MM.1S (cell line): ENCODE data around the gene PTPRC.

Source experiments
- DNase-seq: peaks from one replicate; pipeline ENCODE4 v3.0.0-alpha.2; 2015
- H2AFZ ChIP-seq: fragments of 300-600 bp; sonication (generic); 2 replicates; pipeline ENCODE4 v1.6.0; 2016; ENCODE audit warnings: antibody characterized with exemption, low read length
- H3F3A ChIP-seq: fragments of 300-600 bp; sonication (generic); 2 replicates; pipeline ENCODE4 v1.6.1; 2016; ENCODE audit warnings: mild to moderate bottlenecking, antibody characterized with exemption, low read length, moderate library complexity, mixed read lengths; ENCODE audit not compliant: insufficient read depth
- H3K27ac ChIP-seq: fragments of 300-600 bp; sonication (generic); 2 replicates; pipeline ENCODE4 v1.5.1; 2016; ENCODE audit warnings: mild to moderate bottlenecking, low read length
- H3K27me3 ChIP-seq: fragments of 300-600 bp; sonication (generic); replicated peaks from 2 replicates; pipeline ENCODE4 v1.6.0; 2016; ENCODE audit warnings: low read length; ENCODE audit not compliant: insufficient read depth
- H3K36me3 ChIP-seq: fragments of 300-600 bp; sonication (generic); replicated peaks from 2 replicates; pipeline ENCODE4 v1.6.1; 2016; ENCODE audit warnings: mild to moderate bottlenecking, low read length, mixed read lengths; ENCODE audit not compliant: insufficient read depth
- H3K4me1 ChIP-seq: fragments of 300-600 bp; sonication (generic); 2 replicates; pipeline ENCODE4 v1.6.1; 2016; ENCODE audit warnings: low read length, mixed read lengths
- H3K4me2 ChIP-seq: fragments of 300-600 bp; sonication (generic); 2 replicates; pipeline ENCODE4 v1.6.0; 2016; ENCODE audit warnings: low read depth, low read length
- H3K4me3 ChIP-seq: fragments of 300-600 bp; sonication (generic); 2 replicates; pipeline ENCODE4 v1.5.1; 2016; ENCODE audit warnings: low read length, mixed read lengths
- H3K79me2 ChIP-seq: fragments of 300-600 bp; sonication (generic); 2 replicates; pipeline ENCODE4 v1.6.1; 2016; ENCODE audit warnings: mixed run types, low read length, mixed read lengths
- H3K9ac ChIP-seq: fragments of 300-600 bp; sonication (generic); 2 replicates; pipeline ENCODE4 v1.6.1; 2016; ENCODE audit warnings: low read length, mixed read lengths
- H3K9me2 ChIP-seq: fragments of 300-600 bp; sonication (generic); replicated peaks from 2 replicates; pipeline ENCODE4 v1.6.1; 2016; ENCODE audit warnings: mild to moderate bottlenecking, low read length, mixed read lengths; ENCODE audit not compliant: insufficient read depth
- H3K9me3 ChIP-seq: fragments of 300-600 bp; sonication (generic); replicated peaks from 2 replicates; pipeline ENCODE4 v1.6.1; 2016; ENCODE audit warnings: mild to moderate bottlenecking, low read length, mixed read lengths; ENCODE audit not compliant: insufficient read depth
- H4K20me1 ChIP-seq: fragments of 300-600 bp; sonication (generic); 2 replicates; pipeline ENCODE4 v1.6.1; 2016; ENCODE audit warnings: mild to moderate bottlenecking, low read length, moderate library complexity, mixed read lengths; ENCODE audit not compliant: insufficient read depth
- CTCF ChIP-seq: fragments of 300-600 bp; sonication (generic); IDR thresholded peaks from 2 replicates; pipeline ENCODE4 v1.5.1; 2016; ENCODE audit warnings: antibody characterized with exemption, low read length, mixed read lengths
- EZH2 ChIP-seq: fragments of 300-600 bp; sonication (generic); optimal IDR thresholded peaks from 2 replicates; pipeline ENCODE3; 2017; ENCODE audit warnings: low read depth, mild to moderate bottlenecking, antibody characterized with exemption, low read length, mixed read lengths
- EZH2phosphoT487 ChIP-seq: fragments of 300-600 bp; sonication (generic); IDR thresholded peaks from 2 replicates; pipeline ENCODE4 v1.6.1; 2018; ENCODE audit warnings: antibody characterized with exemption, low read length

PTPRC gene

DNA sequence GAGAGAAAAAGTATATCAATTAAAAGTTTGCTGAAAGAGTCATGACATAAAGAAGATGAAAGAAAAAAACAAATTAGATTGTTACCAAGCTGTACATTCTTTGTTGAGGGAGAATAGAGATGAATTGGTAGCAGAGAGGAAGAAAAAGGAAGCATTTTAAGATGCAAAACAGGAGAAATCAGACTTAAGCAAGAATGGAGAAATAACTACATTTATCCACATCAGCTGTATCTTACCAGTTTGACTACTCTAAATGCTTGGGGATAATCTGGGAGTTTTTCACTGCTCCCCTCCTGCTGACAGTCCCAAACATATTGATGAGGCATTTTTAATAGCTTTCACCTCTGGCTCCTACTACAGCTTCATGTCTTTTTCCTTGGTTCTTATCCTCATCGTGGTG lies 16.8 kb upstream of the PTPRC start:
- H3K4me2 ChIP-seq: no peak overlapping the region
- H3K9me3 ChIP-seq: no peaks in the 10 kb centered on the region
- no peaks in the 10 kb centered on the region for H3K36me3 ChIP-seq
- no peaks in the 10 kb centered on the region for H3K27me3 ChIP-seq
- no peak overlapping the region for H2AFZ ChIP-seq
- peaks cover 13% of the 10 kb centered on the region for H3K4me1 ChIP-seq
- no peaks in the 10 kb centered on the region for H4K20me1 ChIP-seq
- DNase-seq: no peak
- H3K27ac ChIP-seq: no peak overlapping the region
- no peak for TF ChIP-seq EZH2
- no peak for TF ChIP-seq EZH2phosphoT487
- TF ChIP-seq CTCF: no peak
- no peak overlapping the region for H3K9ac ChIP-seq
- 0 out of 2 replicates have a peak, but pooled peaks cover 5% of the 10 kb centered on the region for H3F3A ChIP-seq
- no peaks in the 10 kb centered on the region for H3K9me2 ChIP-seq
- H3K4me3 ChIP-seq: no peak overlapping the region
- H3K79me2 ChIP-seq: no peaks in the 10 kb centered on the region

GRCh38 chr1:198623752-198624647 lies 14.8 kb upstream of the PTPRC start:
- Histone ChIP-seq H2AFZ (no peak overlapping the region), H3K4me2 (no peak overlapping the region), H3K4me1 (peaks cover 24% of the 10 kb centered on the region)

GRCh38 chr1:198624648-198624980 lies 14.2 kb upstream of the PTPRC start:
- no peak for DNase-seq
- no peak overlapping the region for H2AFZ ChIP-seq
- H3K4me2 ChIP-seq: no peak overlapping the region
- no peaks in the 10 kb centered on the region for H3K36me3 ChIP-seq
- H3K27me3 ChIP-seq: no peaks in the 10 kb centered on the region
- 0 out of 2 replicates have a peak, but pooled peaks cover 5% of the 10 kb centered on the region for H3F3A ChIP-seq
- no peaks in the 10 kb centered on the region for H4K20me1 ChIP-seq
- TF ChIP-seq EZH2phosphoT487 (no peak), CTCF (no peak), EZH2 (no peak)
- no peaks in the 10 kb centered on the region for H3K9me2 ChIP-seq
- no peak overlapping the region for H3K27ac ChIP-seq
- H3K9me3 ChIP-seq: no peaks in the 10 kb centered on the region
- peaks cover 24% of the 10 kb centered on the region for H3K4me1 ChIP-seq
- no peak overlapping the region for H3K4me3 ChIP-seq
- no peaks in the 10 kb centered on the region for H3K79me2 ChIP-seq
- no peak overlapping the region for H3K9ac ChIP-seq

More at GRCh38 chr1:198623752-198624647, 14.8 kb upstream of the PTPRC start:
- no peak overlapping the region for H3K4me3 ChIP-seq
- TF ChIP-seq EZH2phosphoT487: no peak
- TF ChIP-seq CTCF: no peak
- TF ChIP-seq EZH2: no peak
- no peak for DNase-seq
- H3K27ac ChIP-seq: no peak overlapping the region
- H4K20me1 ChIP-seq: no peaks in the 10 kb centered on the region
- H3K79me2 ChIP-seq: no peaks in the 10 kb centered on the region
- no peaks in the 10 kb centered on the region for H3K36me3 ChIP-seq
- 0 out of 2 replicates have a peak, but pooled peaks cover 5% of the 10 kb centered on the region for H3F3A ChIP-seq
- H3K9me3 ChIP-seq: no peaks in the 10 kb centered on the region
- H3K9ac ChIP-seq: no peak overlapping the region
- no peaks in the 10 kb centered on the region for H3K27me3 ChIP-seq
- no peaks in the 10 kb centered on the region for H3K9me2 ChIP-seq
